ENCODE data around the gene ASRGL1.
A peak's percentile ranks its signal among the peaks of the same experiment; 100 is the strongest.

Gene ASRGL1

GRCh38 chr11:62392506-62392905 is 55.3 kb downstream of the ASRGL1 start:
- no peak for DNase-seq (ENCODE audit: low read depth in 2 of 2)

- DNase-seq (ENCODE audit: low read depth in 2 of 2), result no peak
These were observed 55.9 kb downstream of the ASRGL1 start for GRCh38 chr11:62393061-62393611.

- DNase-seq (ENCODE audit: low read depth in 2 of 2), result no peak
These were observed 56.5 kb downstream of the ASRGL1 start for GRCh38 chr11:62393735-62394134.

GRCh38 chr11:62394825-62395538 is 57.7 kb downstream of the ASRGL1 start:
- DNase-seq (ENCODE audit: low read depth in 2 of 2), result peak in 1 of 2 donors; percentile 21

GRCh38 chr11:62395885-62396551 is 58.8 kb downstream of the ASRGL1 start:
- DNase-seq (ENCODE audit: low read depth in 2 of 2), result no peak

- DNase-seq (ENCODE audit: low read depth in 2 of 2), result no peak
These were observed 61.1 kb downstream of the ASRGL1 start for GRCh38 chr11:62398011-62398994.

- no peak for DNase-seq (ENCODE audit: low read depth in 2 of 2)
These were observed 62.1 kb downstream of the ASRGL1 start for GRCh38 chr11:62399172-62399877.

GRCh38 chr11:62399878-62400266 is 62.6 kb downstream of the ASRGL1 start:
- no peak for DNase-seq (ENCODE audit: low read depth in 2 of 2)

GRCh38 chr11:62400281-62400680 is 63.0 kb downstream of the ASRGL1 start:
- no peak for DNase-seq (ENCODE audit: low read depth in 2 of 2)

GRCh38 chr11:62400760-62401159 is 63.5 kb downstream of the ASRGL1 start:
- no peak for DNase-seq (ENCODE audit: low read depth in 2 of 2)

- no peak for DNase-seq (ENCODE audit: low read depth in 2 of 2)
These were observed 64.1 kb downstream of the ASRGL1 start for GRCh38 chr11:62401356-62401755.

- DNase-seq (ENCODE audit: low read depth in 2 of 2), result no peak
These were observed 64.6 kb downstream of the ASRGL1 start for GRCh38 chr11:62401811-62402210.

GRCh38 chr11:62402226-62402959 is 65.1 kb downstream of the ASRGL1 start:
- peak; percentile 14 to 24 for DNase-seq (ENCODE audit: low read depth in 2 of 2)

- no peak for DNase-seq (ENCODE audit: low read depth in 2 of 2)
These were observed 65.9 kb downstream of the ASRGL1 start for GRCh38 chr11:62402960-62403730.

GRCh38 chr11:62404435-62404834 is 67.2 kb downstream of the ASRGL1 start:
- DNase-seq (ENCODE audit: low read depth in 2 of 2), result no peak

GRCh38 chr11:62404901-62405300 is 67.7 kb downstream of the ASRGL1 start:
- DNase-seq (ENCODE audit: low read depth in 2 of 2), result no peak

- DNase-seq (ENCODE audit: low read depth in 2 of 2), result no peak
These were observed 68.8 kb downstream of the ASRGL1 start for GRCh38 chr11:62406034-62406433.

- DNase-seq (ENCODE audit: low read depth in 2 of 2), result no peak
These were observed 72.6 kb downstream of the ASRGL1 start for GRCh38 chr11:62409831-62410230.

GRCh38 chr11:62410972-62411371 is 73.7 kb downstream of the ASRGL1 start:
- DNase-seq (ENCODE audit: low read depth in 2 of 2), result no peak

GRCh38 chr11:62411524-62411923 is 74.3 kb downstream of the ASRGL1 start:
- DNase-seq (ENCODE audit: low read depth in 2 of 2), result no peak
